Calu3 (cell line): ENCODE data around the gene FUT1. TPM values are rescaled to one million over a fixed set of nuclear protein-coding genes. Genes with fewer than 3 reads are reported as not detected.

ENCODE experiments used
- BruUV-seq: library from RNA; stranded (reverse); fragments of 400-500 nt; replicated peaks from 2 replicates; lab custom pipeline; 2021; lab: Mats Ljungman, UMichigan
- CTCF ChIA-PET: fragments of 300-600 bp; sonication (Branson Sonifier 250); formaldehyde crosslinking; loops from one replicate; lab custom pipeline; 2022; ENCODE audit warnings: antibody characterized with exemption; lab: Charles Lee
- DNase-seq: peaks from one replicate; pipeline ENCODE4 v3.0.0; 2022
- H3K27ac Mint-ChIP-seq: one replicate; pipeline ENCODE4 v1.8.0; 2022; ENCODE audit warnings: mixed read lengths; ENCODE audit not compliant: unreplicated experiment
- H3K27me3 Mint-ChIP-seq: one replicate; pipeline ENCODE4 v1.8.0; 2022; ENCODE audit warnings: mixed read lengths; ENCODE audit not compliant: unreplicated experiment
- H3K36me3 Mint-ChIP-seq: one replicate; pipeline ENCODE4 v1.8.0; 2022; ENCODE audit warnings: mild to moderate bottlenecking, moderate library complexity, mixed read lengths; ENCODE audit not compliant: insufficient read depth, unreplicated experiment
- H3K4me1 Mint-ChIP-seq: one replicate; pipeline ENCODE4 v1.8.0; 2022; ENCODE audit warnings: mild to moderate bottlenecking, low read depth, mixed read lengths; ENCODE audit not compliant: unreplicated experiment
- H3K4me3 Mint-ChIP-seq: one replicate; pipeline ENCODE4 v1.8.0; 2022; ENCODE audit warnings: mild to moderate bottlenecking, low read depth, moderate library complexity, mixed read lengths; ENCODE audit not compliant: unreplicated experiment
- H3K9me3 Mint-ChIP-seq: one replicate; pipeline ENCODE4 v1.8.0; 2022; ENCODE audit warnings: low read depth, mixed read lengths; ENCODE audit not compliant: unreplicated experiment
- CTCF ChIP-seq: fragments of 200-600 bp; IDR thresholded peaks from one replicate; pipeline ENCODE4 v1.8.0; 2022; ENCODE audit warnings: antibody characterized with exemption; ENCODE audit not compliant: unreplicated experiment
- intact Hi-C: fragments of 100-400 bp; cut with micrococcal nuclease; formaldehyde crosslinking; loops from one replicate; pipeline ENCODE4 v1.10.0; 2022; ENCODE audit not compliant: unreplicated experiment
- total RNA-seq: library from RNA; stranded (reverse); gene quantifications from 2 replicates; pipeline ENCODE4 v1.2.3, GENCODE V29; 2022

FUT1 gene
- total RNA-seq, 1 experiment from 2014 or later = 2.9 TPM

GRCh38 chr19:48713041-48713863 lies 39.2 kb downstream of the FUT1 start:
- peak; percentile 43 for TF ChIP-seq CTCF
- BruUV-seq = TSS peak; percentile 26
- Mint-ChIP-seq H3K27me3 (peaks cover 3% of the 10 kb centered on the region), H3K4me1 (peaks cover 21% of the 10 kb centered on the region), H3K36me3 (peaks cover 34% of the 10 kb centered on the region), H3K9me3 (no peaks in the 10 kb centered on the region), H3K27ac (peak overlapping the region; percentile 65), H3K4me3 (peak overlapping the region; percentile 89)
- no peak for DNase-seq
- CTCF ChIA-PET = interaction anchor here (0.6 to 2.6 kb wide), 8 partner anchors 11 to 71 kb away, joined by 3 to 12 read pairs (median 7); partner anchors contain the start of gene FUT2
- intact Hi-C loops = no loop called here

GRCh38 chr19:48711106-48711662 lies 41.3 kb downstream of the FUT1 start:
- DNase-seq = no peak
- intact Hi-C loops = no loop called here
- Mint-ChIP-seq H3K27ac (no peak overlapping the region), H3K4me1 (peaks cover 21% of the 10 kb centered on the region), H3K9me3 (peaks cover 3% of the 10 kb centered on the region), H3K36me3 (peaks cover 39% of the 10 kb centered on the region), H3K27me3 (no peaks in the 10 kb centered on the region), H3K4me3 (no peak overlapping the region)
- no peak for TF ChIP-seq CTCF
- CTCF ChIA-PET = interaction anchor here (0.6 to 1.7 kb wide), 3 partner anchors 13 to 70 kb away, joined by 4 to 12 read pairs (median 6); no protein-coding TSS in a partner anchor
- BruUV-seq = no TSS peak

GRCh38 chr19:48708471-48708870 lies 44.0 kb downstream of the FUT1 start:
- no peak for TF ChIP-seq CTCF
- intact Hi-C loops = no loop called here
- Mint-ChIP-seq H3K4me3 (no peak overlapping the region), H3K9me3 (peaks cover 3% of the 10 kb centered on the region), H3K27me3 (no peaks in the 10 kb centered on the region), H3K27ac (no peak overlapping the region), H3K36me3 (peaks cover 18% of the 10 kb centered on the region), H3K4me1 (peaks cover 12% of the 10 kb centered on the region)
- BruUV-seq = no TSS peak
- CTCF ChIA-PET = no interaction called here
- no peak for DNase-seq

GRCh38 chr19:48705431-48705830 lies 47.0 kb downstream of the FUT1 start:
- H3K27me3 Mint-ChIP-seq = no peaks in the 10 kb centered on the region
- CTCF ChIA-PET = no interaction called here
- no peak for DNase-seq
- no peak overlapping the region for H3K4me3 Mint-ChIP-seq
- intact Hi-C loops = no loop called here
- no peak overlapping the region for H3K27ac Mint-ChIP-seq
- no TSS peak for BruUV-seq
- H3K4me1 Mint-ChIP-seq = no peaks in the 10 kb centered on the region
- TF ChIP-seq CTCF = no peak
- peaks cover 3% of the 10 kb centered on the region for H3K9me3 Mint-ChIP-seq
- H3K36me3 Mint-ChIP-seq = peaks cover 5% of the 10 kb centered on the region
